Activated CD4-positive, alpha-beta memory T cell treated with anti-CD3 and anti-CD28 coated beads, Interleukin-2, amount 10 ng/mL, durations not matched to agents 7 days and 5 days (primary cell): ENCODE data around the gene MORC3. TPM values are rescaled to one million over a fixed set of nuclear protein-coding genes. Genes with fewer than 3 reads are reported as not detected.
A peak's percentile ranks its signal among the peaks of the same experiment; 100 is the strongest.

Experiments
- CTCF ChIA-PET: fragments of 350-600 bp; sonication (Branson Sonifier 250); formaldehyde crosslinking; loops from one replicate; lab custom pipeline; 2021; ENCODE audit warnings: antibody characterized with exemption, inconsistent platforms; lab: Charles Lee
- POLR2A ChIA-PET: fragments of 350-600 bp; sonication (Branson Sonifier 250); formaldehyde crosslinking; loops from one replicate; lab custom pipeline; 2021; ENCODE audit warnings: antibody characterized with exemption; lab: Charles Lee
- DNase-seq: peaks from one replicate; pipeline ENCODE4 v3.0.0-alpha.2; 2020
- H3K27ac Mint-ChIP-seq: one replicate; pipeline ENCODE4 v1.8.0; 2021; ENCODE audit warnings: mild to moderate bottlenecking, mixed read lengths
- H3K27me3 Mint-ChIP-seq: one replicate; pipeline ENCODE4 v1.8.0; 2021; ENCODE audit warnings: mixed read lengths
- H3K36me3 Mint-ChIP-seq: one replicate; pipeline ENCODE4 v1.8.0; 2021; ENCODE audit warnings: low read depth, mixed read lengths
- H3K4me1 Mint-ChIP-seq: one replicate; pipeline ENCODE4 v1.8.0; 2021; ENCODE audit warnings: mixed read lengths
- H3K4me3 Mint-ChIP-seq: one replicate; pipeline ENCODE4 v1.8.0; 2021; ENCODE audit warnings: mild to moderate bottlenecking, mixed read lengths
- H3K9me3 Mint-ChIP-seq: one replicate; pipeline ENCODE4 v1.8.0; 2021; ENCODE audit warnings: mixed read lengths
- total RNA-seq, 2 experiments: library from RNA; stranded (reverse); gene quantifications; one replicate each; pipeline ENCODE4 v1.2.3, GENCODE V29; 2021

MORC3 gene
- total RNA-seq, 2 experiments from 2014 or later = 43.6 to 44.3 TPM

- POLR2A ChIA-PET = interaction anchor here (1.0 kb wide), 1 partner anchor 10 kb away, joined by 4 read pairs; no protein-coding TSS in a partner anchor
- no peak for DNase-seq
- Mint-ChIP-seq H3K27me3 (no peaks in the 10 kb centered on the region), H3K4me1 (peaks cover 14% of the 10 kb centered on the region), H3K36me3 (peaks cover 35% of the 10 kb centered on the region), H3K4me3 (no peak overlapping the region), H3K9me3 (no peaks in the 10 kb centered on the region), H3K27ac (no peak overlapping the region)
- CTCF ChIA-PET = interaction anchor here (0.6 to 1.5 kb wide), 4 partner anchors 10 to 123 kb away, joined by 3 to 4 read pairs (median 4); no protein-coding TSS in a partner anchor
These were observed 99.2 kb downstream of the MORC3 start for GRCh38 chr21:36419241-36419640.

GRCh38 chr21:36419996-36420395 lies 100.0 kb downstream of the MORC3 start:
- no peaks in the 10 kb centered on the region for H3K27me3 Mint-ChIP-seq
- H3K9me3 Mint-ChIP-seq = no peaks in the 10 kb centered on the region
- ChIA-PET POLR2A (interaction anchor here (1.0 kb wide), 1 partner anchor 10 kb away, joined by 4 read pairs; no protein-coding TSS in a partner anchor), CTCF (interaction anchor here (0.7 to 1.5 kb wide), 3 partner anchors 9 to 18 kb away, joined by 3 to 4 read pairs (median 3); no protein-coding TSS in a partner anchor)
- H3K4me3 Mint-ChIP-seq = no peak overlapping the region
- no peak overlapping the region for H3K27ac Mint-ChIP-seq
- peak; percentile 51 for DNase-seq
- peaks cover 16% of the 10 kb centered on the region for H3K4me1 Mint-ChIP-seq
- peaks cover 33% of the 10 kb centered on the region for H3K36me3 Mint-ChIP-seq

- Mint-ChIP-seq H3K36me3 (peaks cover 26% of the 10 kb centered on the region), H3K27ac (no peak overlapping the region), H3K27me3 (no peaks in the 10 kb centered on the region), H3K4me3 (no peak overlapping the region), H3K4me1 (peaks cover 16% of the 10 kb centered on the region), H3K9me3 (no peaks in the 10 kb centered on the region)
- CTCF ChIA-PET = interaction anchor here (1.5 kb wide), 1 partner anchor 9 kb away, joined by 4 read pairs; no protein-coding TSS in a partner anchor
- no peak for DNase-seq
- POLR2A ChIA-PET = no interaction called here
These were observed 100.8 kb downstream of the MORC3 start for GRCh38 chr21:36420571-36421339.

GRCh38 chr21:36422279-36423098 lies 102.5 kb downstream of the MORC3 start:
- H3K27ac Mint-ChIP-seq = no peak overlapping the region
- POLR2A ChIA-PET = no interaction called here
- H3K27me3 Mint-ChIP-seq = no peaks in the 10 kb centered on the region
- peaks cover 15% of the 10 kb centered on the region for H3K36me3 Mint-ChIP-seq
- CTCF ChIA-PET = interaction anchor here (0.9 to 1.2 kb wide), 3 partner anchors 8 to 162 kb away, joined by 3 to 4 read pairs (median 3); no protein-coding TSS in a partner anchor
- peak; percentile 46 for DNase-seq
- H3K9me3 Mint-ChIP-seq = no peaks in the 10 kb centered on the region
- no peak overlapping the region for H3K4me3 Mint-ChIP-seq
- peaks cover 16% of the 10 kb centered on the region for H3K4me1 Mint-ChIP-seq

- no peak for DNase-seq
- Mint-ChIP-seq H3K36me3 (peaks cover 13% of the 10 kb centered on the region), H3K4me1 (peaks cover 21% of the 10 kb centered on the region), H3K27me3 (no peaks in the 10 kb centered on the region), H3K27ac (peak overlapping the region; percentile 54), H3K9me3 (no peaks in the 10 kb centered on the region), H3K4me3 (no peak overlapping the region)
- ChIA-PET CTCF (interaction anchor here (1.0 to 1.2 kb wide), 3 partner anchors 14 to 288 kb away, joined by 4 read pairs; no protein-coding TSS in a partner anchor), POLR2A (no interaction called here)
These were observed 103.9 kb downstream of the MORC3 start for GRCh38 chr21:36423771-36424433.

GRCh38 chr21:36424592-36424991 lies 104.6 kb downstream of the MORC3 start:
- H3K4me3 Mint-ChIP-seq = no peak overlapping the region
- H3K4me1 Mint-ChIP-seq = peaks cover 28% of the 10 kb centered on the region
- no peak for DNase-seq
- no peak overlapping the region for H3K27ac Mint-ChIP-seq
- H3K27me3 Mint-ChIP-seq = no peaks in the 10 kb centered on the region
- no peaks in the 10 kb centered on the region for H3K9me3 Mint-ChIP-seq
- ChIA-PET CTCF (interaction anchor here (1.2 kb wide), 1 partner anchor 15 kb away, joined by 4 read pairs; no protein-coding TSS in a partner anchor), POLR2A (no interaction called here)
- H3K36me3 Mint-ChIP-seq = peaks cover 13% of the 10 kb centered on the region

GRCh38 chr21:36425286-36425685 lies 105.3 kb downstream of the MORC3 start:
- CTCF ChIA-PET = no interaction called here
- no peak overlapping the region for H3K4me3 Mint-ChIP-seq
- POLR2A ChIA-PET = no interaction called here

More at GRCh38 chr21:36425286-36425685, 105.3 kb downstream of the MORC3 start:
- Mint-ChIP-seq H3K36me3 (peaks cover 13% of the 10 kb centered on the region), H3K27ac (no peak overlapping the region), H3K9me3 (no peaks in the 10 kb centered on the region), H3K4me1 (peaks cover 35% of the 10 kb centered on the region), H3K27me3 (no peaks in the 10 kb centered on the region)
- DNase-seq = no peak

Other genes starting within 250 kb of the MORC3 start
- gene CBR3, start 185.1 kb upstream of the MORC3 start, total RNA-seq = 10 to 100 TPM; 27.3 to 29.0 TPM
- 10 to 100 TPM; 23.1 to 24.9 TPM for gene DOP1B, start 163.4 kb upstream of the MORC3 start, total RNA-seq
- gene CHAF1B, start 65.2 kb downstream of the MORC3 start, total RNA-seq = 10 to 100 TPM; 18.8 to 23.9 TPM
- not detected for gene CLDN14, start 159.9 kb downstream of the MORC3 start, total RNA-seq